EH (cell line): ENCODE measurements around the gene FN3K.
"Not testable (repeated sequence)": the region's sequence is repeated elsewhere in the genome, so short reads cannot be mapped to it uniquely, and the experiment has no call there.

Experiments used
- DNase-seq: peaks from one replicate; pipeline ENCODE4 v3.0.0-alpha.2; 2015; ENCODE audit warnings: low read depth

The FN3K gene

DNA sequence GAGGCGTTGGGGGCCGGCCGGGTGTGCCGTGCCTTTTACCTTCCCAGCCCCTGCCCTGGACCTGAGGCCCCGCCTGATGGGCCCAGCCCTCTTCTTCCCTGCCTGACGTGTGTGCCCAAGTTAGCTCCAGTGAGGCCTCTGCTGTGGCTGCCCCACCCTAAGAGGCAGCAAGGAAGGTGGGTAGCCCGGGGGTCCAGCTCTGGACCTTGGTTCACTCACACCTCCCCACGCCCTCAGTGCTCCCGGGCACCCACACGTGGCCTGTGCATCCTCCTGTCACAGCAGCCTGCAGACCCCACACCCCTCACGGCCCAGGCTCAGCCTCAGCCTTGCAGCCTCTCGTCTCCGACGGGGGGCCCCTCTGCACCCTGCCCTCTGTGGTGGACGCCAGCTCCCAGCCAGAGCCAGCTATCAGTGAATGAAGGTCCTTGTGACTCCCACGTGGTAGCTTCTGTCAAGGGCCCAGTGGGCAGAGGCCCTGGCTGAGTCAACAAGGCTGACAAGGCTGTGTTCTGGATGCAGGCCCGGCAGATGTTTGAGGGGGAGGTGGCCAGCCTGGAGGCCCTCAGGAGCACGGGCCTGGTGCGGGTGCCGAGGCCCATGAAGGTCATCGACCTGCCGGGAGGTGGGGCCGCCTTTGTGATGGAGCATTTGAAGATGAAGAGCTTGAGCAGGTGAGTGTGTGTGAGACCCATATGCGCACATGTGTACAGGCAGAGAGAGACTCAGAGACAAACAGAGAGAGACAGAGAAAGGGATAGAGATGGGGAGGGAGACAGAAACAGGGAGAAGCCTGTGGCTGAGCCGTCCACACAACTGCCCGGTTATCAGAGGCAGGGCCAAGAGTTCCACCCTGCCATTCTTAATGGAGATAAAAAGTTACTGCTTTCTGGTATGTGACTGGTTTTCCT lies 2.8 kb downstream of the FN3K start:
- no peak for DNase-seq

- no peak for DNase-seq
Observed at GRCh38 chr17:82740906-82741759, 5.7 kb downstream of the FN3K start.

DNA sequence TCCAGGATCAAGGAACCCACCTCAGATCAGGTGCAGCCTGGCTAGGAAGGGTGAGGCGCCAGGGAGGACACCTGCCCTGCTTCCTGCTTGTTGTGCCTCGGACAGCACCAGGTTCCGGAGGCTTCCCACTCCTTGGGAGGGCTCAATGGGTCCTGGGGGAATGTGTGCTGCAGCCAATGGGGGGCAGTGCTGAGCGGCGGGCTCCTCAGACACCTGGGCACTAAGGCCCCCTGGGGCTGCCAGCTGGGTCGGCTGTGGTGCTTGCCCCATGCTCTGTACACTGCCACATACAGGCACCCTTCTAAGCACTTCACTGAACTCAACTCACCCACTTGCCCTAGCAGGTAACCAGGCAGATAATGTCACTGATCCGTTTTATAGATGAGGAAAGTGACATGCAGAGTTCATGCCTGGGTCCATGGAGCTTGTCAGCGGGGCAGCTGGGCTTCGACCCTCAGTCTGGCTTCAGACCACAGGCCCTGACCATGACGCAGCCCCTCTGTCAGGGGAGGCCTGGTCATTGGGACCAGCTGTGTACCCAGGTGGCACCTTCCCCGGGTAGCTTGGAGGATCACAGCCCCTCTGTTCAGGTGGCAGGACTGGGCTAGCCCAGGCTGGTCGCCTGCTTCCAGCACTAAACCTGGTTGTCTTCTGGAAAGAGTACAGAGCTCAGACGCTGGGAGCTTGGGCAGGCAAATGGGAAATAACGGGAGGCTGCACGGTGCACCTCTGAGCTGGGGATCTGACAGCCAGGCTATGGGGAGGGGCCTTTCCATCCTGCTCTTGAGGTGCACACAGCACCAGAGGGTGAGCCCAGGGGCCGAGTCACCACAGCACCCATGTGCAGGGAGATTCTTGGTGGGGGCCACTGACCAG lies 8.2 kb downstream of the FN3K start:
- no peak for DNase-seq

GRCh38 chr17:82744736-82745135 lies 9.3 kb downstream of the FN3K start:
- DNase-seq, result not testable (repeated sequence)

DNA sequence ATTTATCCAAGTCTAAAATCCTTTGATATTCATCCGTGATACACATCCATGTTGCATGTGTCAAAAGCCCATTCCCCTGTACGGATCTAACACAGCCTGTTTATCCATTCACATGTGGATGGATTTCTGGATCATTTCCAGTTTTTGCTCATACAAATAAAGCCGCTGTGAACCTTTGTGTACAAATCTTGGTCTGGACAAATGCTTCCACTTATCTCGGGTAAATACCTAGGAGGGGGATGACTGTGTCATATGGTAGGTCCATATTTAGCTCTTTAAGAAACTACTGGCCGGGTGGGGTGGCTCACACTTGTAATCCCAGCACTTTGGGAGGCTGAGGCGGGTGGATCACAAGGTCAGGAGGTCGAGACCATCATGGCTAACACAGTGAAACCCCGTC lies 10.1 kb downstream of the FN3K start:
- DNase-seq, result no peak

GRCh38 chr17:82748756-82749155 lies 13.3 kb downstream of the FN3K start:
- no peak for DNase-seq

DNA sequence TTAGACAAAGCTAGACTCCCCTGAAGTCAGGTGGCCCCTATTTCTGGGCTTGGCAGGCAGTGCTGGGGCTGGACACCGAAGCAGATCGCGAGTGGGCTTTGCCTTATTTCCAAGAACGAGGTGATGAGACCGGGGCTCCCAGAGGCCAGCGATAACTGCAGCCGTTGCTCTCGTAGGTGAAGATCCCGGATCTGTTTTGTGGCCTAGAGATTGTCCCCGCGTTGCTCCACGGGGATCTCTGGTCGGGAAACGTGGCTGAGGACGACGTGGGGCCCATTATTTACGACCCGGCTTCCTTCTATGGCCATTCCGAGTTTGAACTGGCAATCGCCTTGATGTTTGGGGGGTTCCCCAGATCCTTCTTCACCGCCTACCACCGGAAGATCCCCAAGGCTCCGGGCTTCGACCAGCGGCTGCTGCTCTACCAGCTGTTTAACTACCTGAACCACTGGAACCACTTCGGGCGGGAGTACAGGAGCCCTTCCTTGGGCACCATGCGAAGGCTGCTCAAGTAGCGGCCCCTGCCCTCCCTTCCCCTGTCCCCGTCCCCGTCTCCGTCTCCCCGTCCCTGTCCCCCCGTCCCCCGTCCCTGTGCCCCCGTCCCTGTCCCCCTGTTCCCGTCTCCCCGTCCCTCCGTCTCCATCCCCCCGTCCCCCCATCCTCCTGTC lies 15.0 kb downstream of the FN3K start:
- DNase-seq, result no peak

GRCh38 chr17:82751171-82751570 lies 15.8 kb downstream of the FN3K start:
- no peak for DNase-seq

GRCh38 chr17:82751571-82752370 lies 16.4 kb downstream of the FN3K start, which contains the start of gene TBCD:
TBCD (plus strand) TSS chr17:82752065; CDS start chr17:82752194, 129 bp downstream.
- peak; percentile 88 for DNase-seq

- peak; percentile 45 for DNase-seq
Observed at GRCh38 chr17:82752371-82753200, 17.2 kb downstream of the FN3K start.

DNA sequence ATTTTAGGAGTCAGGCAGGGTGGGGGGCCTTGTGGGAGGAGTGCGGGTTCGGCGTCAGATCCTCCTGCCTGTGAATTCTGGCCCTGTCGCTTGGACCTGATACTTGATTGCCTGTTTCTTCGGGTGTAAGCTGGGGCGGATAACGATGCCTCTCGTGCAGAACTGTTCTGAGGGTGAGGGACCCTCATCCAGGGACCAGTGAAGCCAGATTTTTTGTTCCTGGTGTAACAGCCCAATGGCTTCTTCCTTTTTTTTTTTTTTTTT lies 17.7 kb downstream of the FN3K start:
- no peak for DNase-seq

DNA sequence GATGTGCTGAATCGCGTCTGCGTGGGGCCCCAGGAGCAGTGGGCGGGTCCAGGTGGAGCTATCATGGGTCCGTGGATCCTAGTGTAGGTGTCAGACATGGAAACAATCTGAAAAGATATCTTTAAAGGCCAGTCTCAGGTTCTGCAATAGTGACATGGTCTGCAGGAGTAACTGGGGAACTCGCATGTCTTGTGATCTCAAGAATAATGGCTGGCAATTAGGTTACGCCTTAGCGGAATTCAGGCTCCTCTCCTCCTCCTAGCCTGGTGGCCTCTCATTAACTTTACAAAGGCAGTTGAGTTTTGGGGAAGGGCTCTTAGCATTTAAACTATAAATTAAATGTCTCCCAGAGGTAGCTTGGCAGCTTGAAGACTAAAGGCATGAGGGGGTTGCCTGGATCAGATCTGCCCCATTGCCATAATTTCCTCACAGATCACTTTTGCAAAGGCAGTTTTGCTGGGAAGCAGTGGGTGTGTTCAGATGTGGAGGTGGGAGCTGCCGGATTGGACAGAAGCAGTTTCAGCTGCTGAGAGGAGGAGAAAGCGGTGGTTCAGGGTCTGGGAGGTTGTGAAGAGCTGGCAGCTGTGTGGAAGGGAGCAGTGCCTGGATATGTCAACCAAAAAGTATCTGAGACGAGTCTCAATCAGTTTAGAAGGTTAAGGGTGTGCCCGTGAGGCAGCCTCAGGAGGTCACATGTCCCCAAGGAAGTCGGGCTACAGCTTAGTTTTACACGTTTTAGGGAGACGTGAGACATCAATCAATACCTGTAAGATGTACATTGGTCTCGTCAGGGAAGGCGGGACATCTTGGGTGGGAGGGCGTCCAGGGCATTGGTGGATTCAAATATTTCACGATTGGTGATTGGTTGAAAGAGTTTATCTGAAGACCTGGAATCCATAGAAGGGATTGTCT lies 19.1 kb downstream of the FN3K start:
- no peak for DNase-seq

- no peak for DNase-seq
Observed at GRCh38 chr17:82756166-82756565, 20.8 kb downstream of the FN3K start.

DNA sequence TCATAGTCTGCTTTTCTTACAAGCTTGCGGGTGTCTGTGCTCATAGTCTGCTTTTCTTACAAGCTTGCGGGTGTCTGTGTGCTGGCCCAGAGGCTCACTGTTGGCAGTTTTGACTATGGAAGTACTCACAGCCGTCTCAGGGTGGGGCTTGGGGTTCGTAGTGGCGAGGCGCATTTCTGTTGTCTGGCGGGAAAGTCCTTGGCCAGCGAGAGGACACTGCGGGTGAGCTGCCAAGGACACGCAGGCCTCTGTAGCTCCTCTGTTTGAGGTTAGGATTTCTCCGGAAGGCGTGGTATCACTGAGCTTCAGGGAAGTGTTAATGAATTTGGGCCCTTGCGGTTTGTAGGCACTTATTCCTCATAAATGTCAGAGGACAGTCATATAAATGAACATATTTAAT lies 30.0 kb downstream of the FN3K start:
- DNase-seq, result no peak

DNA sequence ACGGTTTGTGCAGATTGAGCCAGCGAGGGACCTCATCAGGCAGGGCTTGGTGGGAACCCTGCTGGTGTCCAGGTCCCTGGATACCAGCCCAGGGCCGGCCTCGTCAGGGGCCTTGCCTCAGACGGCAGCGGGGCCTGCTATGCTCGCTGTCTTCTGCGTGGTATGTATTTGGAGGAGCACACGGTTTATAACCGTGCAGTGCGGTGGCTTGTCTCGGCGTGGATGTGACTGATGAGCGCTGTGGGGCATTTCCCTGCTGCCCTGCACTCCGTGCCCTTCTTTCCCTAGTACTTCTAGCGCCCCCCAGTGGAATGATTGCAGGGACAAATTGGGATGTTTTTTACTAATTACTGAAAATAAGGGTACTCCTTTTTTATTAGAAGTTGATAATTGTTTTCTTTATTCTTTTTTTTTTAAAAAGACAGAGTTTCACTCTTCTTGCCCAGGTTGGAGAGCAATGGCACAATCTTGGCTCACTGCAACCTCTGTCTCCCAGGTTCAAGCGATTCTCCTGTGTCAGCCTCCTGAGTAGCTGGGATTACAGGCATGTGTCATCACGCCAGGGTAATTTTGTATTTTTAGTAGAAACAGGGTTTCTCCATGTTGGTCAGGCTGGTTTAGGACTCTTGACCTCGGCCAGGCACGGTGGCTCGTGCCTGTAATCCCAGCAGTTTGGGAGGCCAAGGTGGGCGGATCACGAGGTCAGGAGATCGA lies 31.8 kb downstream of the FN3K start:
- DNase-seq, result peak; percentile 49

GRCh38 chr17:82769041-82769440 lies 33.6 kb downstream of the FN3K start:
- no peak for DNase-seq

GRCh38 chr17:82772026-82772425 lies 36.6 kb downstream of the FN3K start:
- peak; percentile 78 for DNase-seq

- DNase-seq, result not testable (repeated sequence)
Observed at GRCh38 chr17:82774456-82774855, 39.0 kb downstream of the FN3K start.
